ENCODE measurements around the gene CSMD2.
"Not testable (repeated sequence)": the region's sequence is repeated elsewhere in the genome, so short reads cannot be mapped to it uniquely, and the experiment has no call there.

The CSMD2 gene

GRCh38 chr1:34028381-34029055, 136.5 kb downstream of the CSMD2 start:
- TF ChIP-seq CTCF (IDR thresholded peaks at IDR 0.05; ENCODE audit: control insufficient read depth, extremely low read depth, insufficient read depth), result no peak
- DNase-seq (ENCODE audit: low read depth), result no peak
- H3K4me3 ChIP-seq (ENCODE audit: low read depth, low read length), result no peak overlapping the region

GRCh38 chr1:34025675-34026074, 139.4 kb downstream of the CSMD2 start:
- no peak overlapping the region for H3K4me3 ChIP-seq (ENCODE audit: low read depth, low read length)
- no peak for DNase-seq (ENCODE audit: low read depth)
- TF ChIP-seq CTCF (IDR thresholded peaks at IDR 0.05; ENCODE audit: control insufficient read depth, extremely low read depth, insufficient read depth), result no peak

- no peak for DNase-seq (ENCODE audit: low read depth)
Measured at GRCh38 chr1:34024485-34024884, 140.5 kb downstream of the CSMD2 start.

GRCh38 chr1:34019741-34020552, 145.1 kb downstream of the CSMD2 start:
- no peak for TF ChIP-seq CTCF (IDR thresholded peaks at IDR 0.05; ENCODE audit: control insufficient read depth, extremely low read depth, insufficient read depth)
- H3K4me3 ChIP-seq (ENCODE audit: low read depth, low read length), result no peak overlapping the region
- no peak for DNase-seq (ENCODE audit: low read depth)

More at GRCh38 chr1:34024485-34024884, 140.5 kb downstream of the CSMD2 start:
- no peak overlapping the region for H3K4me3 ChIP-seq (ENCODE audit: low read depth, low read length)
- no peak for TF ChIP-seq CTCF (IDR thresholded peaks at IDR 0.05; ENCODE audit: control insufficient read depth, extremely low read depth, insufficient read depth)

- TF ChIP-seq CTCF (IDR thresholded peaks at IDR 0.05; ENCODE audit: control insufficient read depth, extremely low read depth, insufficient read depth), result no peak
Measured at GRCh38 chr1:34018285-34018684, 146.7 kb downstream of the CSMD2 start.

GRCh38 chr1:34016281-34016680, 148.7 kb downstream of the CSMD2 start:
- not testable (repeated sequence) for DNase-seq (ENCODE audit: low read depth); H3K4me3 ChIP-seq (ENCODE audit: low read depth, low read length)

More at GRCh38 chr1:34018285-34018684, 146.7 kb downstream of the CSMD2 start:
- no peak overlapping the region for H3K4me3 ChIP-seq (ENCODE audit: low read depth, low read length)
- no peak for DNase-seq (ENCODE audit: low read depth)

- TF ChIP-seq CTCF (IDR thresholded peaks at IDR 0.05; ENCODE audit: control insufficient read depth, extremely low read depth, insufficient read depth), result peak; percentile 63
- no peak overlapping the region for H3K4me3 ChIP-seq (ENCODE audit: low read depth, low read length)
- no peak for DNase-seq (ENCODE audit: low read depth)
Measured at GRCh38 chr1:34013958-34014737, 150.9 kb downstream of the CSMD2 start.

Data from LNCaP clone FGC (cell line).